Measurements from ENCODE around the gene FBXO42. TPM values are rescaled to one million over a fixed set of nuclear protein-coding genes. Genes with fewer than 3 reads are reported as not detected.

FBXO42 gene
- total and polyA plus RNA-seq, 2 of the 4 experiments (the other 2 are of a cell fraction): 12.0 to 18.8 TPM

DNA sequence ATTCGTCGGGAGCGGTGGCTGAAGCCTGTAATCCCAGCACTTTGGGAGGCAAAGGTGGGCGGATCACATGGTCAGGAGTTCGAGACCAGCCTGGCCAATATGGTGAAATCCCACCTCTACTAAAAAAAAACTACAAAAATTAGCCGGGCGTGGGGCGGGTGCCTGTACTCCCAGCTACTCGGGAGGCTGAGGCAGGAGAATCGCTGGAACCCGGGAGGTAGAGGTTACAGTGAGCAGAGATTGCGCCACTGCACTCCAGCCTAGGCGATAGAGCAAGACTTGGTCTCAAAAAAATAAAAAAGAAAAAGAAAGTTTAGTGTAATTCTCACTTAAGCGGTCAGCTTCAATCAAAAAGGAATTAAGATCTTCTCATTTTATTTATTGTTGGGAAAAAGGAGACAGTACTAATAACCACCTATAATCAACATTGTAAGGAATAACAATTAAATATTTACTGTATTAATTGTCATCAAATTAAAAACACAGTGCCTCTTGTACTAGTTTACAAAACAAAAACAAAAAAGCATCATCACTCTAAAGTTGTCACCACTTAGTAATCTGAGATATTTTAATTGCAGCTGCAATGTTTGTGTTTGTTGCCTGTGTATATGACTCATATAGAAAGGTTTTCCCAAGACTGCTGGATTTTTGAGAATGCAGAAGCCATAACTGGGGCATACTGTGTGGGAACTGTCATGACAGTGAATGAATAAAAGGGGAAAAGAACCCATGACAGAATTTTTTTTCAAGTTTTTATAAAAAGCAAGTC is 3.7 kb downstream of the FBXO42 start:
- H2AFZ ChIP-seq (replicated peaks; ENCODE audit: low read length, poor library complexity): no peak overlapping the region
- no peak overlapping the region for H4K8ac ChIP-seq (ENCODE audit: low read depth in 2 of 2, low read length in 2 of 2)
- no peak overlapping the region for H3K14ac ChIP-seq (replicated peaks; ENCODE audit: low read depth, low read length)
- no peaks in the 10 kb centered on the region for H3K9me3 ChIP-seq (ENCODE audit: control insufficient read depth, insufficient read depth, low read length)
- H3K27ac ChIP-seq (ENCODE audit: insufficient read depth, low read length): no peak overlapping the region
- H2AK9ac ChIP-seq (replicated peaks; ENCODE audit: low read depth, low read length, poor library complexity): no peak overlapping the region
- H3K18ac ChIP-seq (ENCODE audit: low read depth, low read length): no peak overlapping the region
- H2BK120ac ChIP-seq (ENCODE audit: low read depth, low read length): no peak overlapping the region; the same call in 1 of the 2 replicates
- ATAC-seq (ENCODE audit: low read depth) (peak; percentile 24), DNase-seq (peak; percentile 85)
- H3K4me3 ChIP-seq (ENCODE audit: insufficient read depth, low read depth, low read length): no peak overlapping the region
- H2BK5ac ChIP-seq (ENCODE audit: low read depth, low read length, poor library complexity, severe bottlenecking): peak overlapping the region; percentile 59
- CTCF ChIA-PET: no interaction called here
- H3K4ac ChIP-seq (ENCODE audit: low read depth, low read length): peak overlapping the region; percentile 46; the same call in 1 of the 2 replicates
- H3K9me1 ChIP-seq (ENCODE audit: insufficient read depth, low read length): peaks cover 14% of the 10 kb centered on the region
- intact Hi-C loops (cut with micrococcal nuclease): no loop called here
- H3K23ac ChIP-seq (ENCODE audit: low read depth, low read length): peak overlapping the region; percentile 45; the same call in 1 of the 2 replicates
- H3K9ac ChIP-seq (ENCODE audit: low read depth, low read length): no peak overlapping the region
- dilution Hi-C loops (cut with HindIII; ENCODE audit: low sequenced_read_pairs, unreplicated experiment): no loop called here
- H3K79me1 ChIP-seq (ENCODE audit: low read depth in 1 of 2, low read length in 2 of 2): peaks cover 0 to 48% of the 10 kb centered on the region in 2 experiments; a peak in 3 of 4 replicates
- in situ Hi-C loops (cut with MboI; ENCODE audit: low sequenced_read_pairs): no loop called here
- no peak overlapping the region for H2AK5ac ChIP-seq (ENCODE audit: low read depth, low read length)
- BruUV-seq (replicated peaks): no TSS peak
- POLR2A ChIA-PET (ENCODE audit: unreplicated experiment): no interaction called here
- 100% methylated on average over 4 of the region's 14 CpGs; no CpG with 5 or more reads in 1 of the 2 experiments for WGBS, 2 experiments (ENCODE audit: extremely low coverage in 2 of 2, insufficient read length in 1 of 2)
- peaks cover 9% of the 10 kb centered on the region for H3K4me1 ChIP-seq (ENCODE audit: control insufficient read depth, insufficient read depth, low read length)
- H3K56ac ChIP-seq (ENCODE audit: extremely low read depth, insufficient read depth, low read length): 0 out of 2 replicates have a peak overlapping the region, but pooled peaks have one; percentile 30
- no peak for TF ChIP-seq USF2 (IDR thresholded peaks at IDR 0.05; ENCODE audit: low read depth, low read length)
- TF ChIP-seq MAZ (IDR thresholded peaks at IDR 0.05; ENCODE audit: borderline replicate concordance, low read depth, low read length): no peak
- peak; percentile 33; the same call in 1 of the 2 replicates for TF ChIP-seq BHLHE40 (IDR thresholded peaks at IDR 0.05; ENCODE audit: low read depth, low read length)
- TF ChIP-seq ELK1 (IDR thresholded peaks at IDR 0.05; ENCODE audit: borderline replicate concordance, low read depth, low read length): no peak
- no peak for TF ChIP-seq NFE2L2 (IDR thresholded peaks at IDR 0.05; ENCODE audit: low read depth, low read length)
- TF ChIP-seq FOS (IDR thresholded peaks at IDR 0.05; ENCODE audit: low read depth, low read length): peak; percentile 92
- TF ChIP-seq SMC3 (IDR thresholded peaks at IDR 0.05; ENCODE audit: low read depth, low read length): no peak
- TF ChIP-seq MAFK (IDR thresholded peaks at IDR 0.05; ENCODE audit: low read depth, low read length): no peak
- TF ChIP-seq CEBPB (IDR thresholded peaks at IDR 0.05; ENCODE audit: low read depth, low read length): peak; percentile 65
- TF ChIP-seq POLR2A (IDR thresholded peaks at IDR 0.05; ENCODE audit: low read depth, low read length): no peak
- no peak for TF ChIP-seq RAD21 (IDR thresholded peaks at IDR 0.05; ENCODE audit: low read length)
- no peak for TF ChIP-seq RFX5 (IDR thresholded peaks at IDR 0.05; ENCODE audit: low read depth, low read length)
- no peaks in the 10 kb centered on the region for H3K36me3 ChIP-seq (ENCODE audit: control insufficient read depth, insufficient read depth, low read length)
- peaks cover 73% of the 10 kb centered on the region for H4K20me1 ChIP-seq (ENCODE audit: insufficient read depth, low read length)
- H4K5ac ChIP-seq (ENCODE audit: low read depth, low read length): no peak overlapping the region
- H4K91ac ChIP-seq (ENCODE audit: insufficient read depth, low read depth, low read length): no peak overlapping the region
- no peaks in the 10 kb centered on the region for H3K27me3 ChIP-seq (ENCODE audit: control insufficient read depth, insufficient read depth, low read length)
- H2BK20ac ChIP-seq (ENCODE audit: low read depth, low read length): 0 out of 2 replicates have a peak overlapping the region, but pooled peaks have one; percentile 38
- no peak overlapping the region for H2BK15ac ChIP-seq (ENCODE audit: low read depth, low read length)
- peak overlapping the region; percentile 80; the same call in 1 of the 2 replicates for H3K4me2 ChIP-seq (ENCODE audit: low read depth, low read length)

Data from IMR-90 (cell line).